ENCODE measurements around the gene MAEL.

DNA sequence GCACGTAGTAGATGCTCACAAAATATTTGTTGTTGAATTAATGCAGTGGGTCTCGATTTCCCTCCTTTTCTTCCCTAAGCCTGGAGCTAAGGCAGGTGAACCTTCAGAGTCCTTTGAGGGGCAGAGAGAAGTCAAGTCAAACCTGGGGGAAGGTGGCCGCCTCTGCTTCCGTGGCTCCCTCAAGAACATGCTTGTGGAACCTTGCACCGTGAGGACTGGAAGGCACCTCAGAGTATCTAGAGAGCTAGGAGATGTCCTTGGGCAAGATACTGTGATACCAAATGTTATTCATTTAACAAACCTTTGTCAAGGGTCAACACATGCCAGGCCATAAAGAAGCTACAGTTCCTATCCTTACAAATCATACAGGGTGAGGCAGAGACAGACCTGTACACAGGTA is 62.8 kb downstream of the MAEL start:
- TF ChIP-seq, protein P1, sequence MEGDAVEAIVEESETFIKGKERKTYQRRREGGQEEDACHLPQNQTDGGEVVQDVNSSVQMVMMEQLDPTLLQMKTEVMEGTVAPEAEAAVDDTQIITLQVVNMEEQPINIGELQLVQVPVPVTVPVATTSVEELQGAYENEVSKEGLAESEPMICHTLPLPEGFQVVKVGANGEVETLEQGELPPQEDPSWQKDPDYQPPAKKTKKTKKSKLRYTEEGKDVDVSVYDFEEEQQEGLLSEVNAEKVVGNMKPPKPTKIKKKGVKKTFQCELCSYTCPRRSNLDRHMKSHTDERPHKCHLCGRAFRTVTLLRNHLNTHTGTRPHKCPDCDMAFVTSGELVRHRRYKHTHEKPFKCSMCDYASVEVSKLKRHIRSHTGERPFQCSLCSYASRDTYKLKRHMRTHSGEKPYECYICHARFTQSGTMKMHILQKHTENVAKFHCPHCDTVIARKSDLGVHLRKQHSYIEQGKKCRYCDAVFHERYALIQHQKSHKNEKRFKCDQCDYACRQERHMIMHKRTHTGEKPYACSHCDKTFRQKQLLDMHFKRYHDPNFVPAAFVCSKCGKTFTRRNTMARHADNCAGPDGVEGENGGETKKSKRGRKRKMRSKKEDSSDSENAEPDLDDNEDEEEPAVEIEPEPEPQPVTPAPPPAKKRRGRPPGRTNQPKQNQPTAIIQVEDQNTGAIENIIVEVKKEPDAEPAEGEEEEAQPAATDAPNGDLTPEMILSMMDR (conservative IDR thresholded peaks at IDR 0.05; ENCODE audit: low read depth in 2 of 2) = no peak
- no peak for TF ChIP-seq POLR2AphosphoS5 (IDR thresholded peaks at IDR 0.05; ENCODE audit: low read depth)
- TF ChIP-seq, protein P2, sequence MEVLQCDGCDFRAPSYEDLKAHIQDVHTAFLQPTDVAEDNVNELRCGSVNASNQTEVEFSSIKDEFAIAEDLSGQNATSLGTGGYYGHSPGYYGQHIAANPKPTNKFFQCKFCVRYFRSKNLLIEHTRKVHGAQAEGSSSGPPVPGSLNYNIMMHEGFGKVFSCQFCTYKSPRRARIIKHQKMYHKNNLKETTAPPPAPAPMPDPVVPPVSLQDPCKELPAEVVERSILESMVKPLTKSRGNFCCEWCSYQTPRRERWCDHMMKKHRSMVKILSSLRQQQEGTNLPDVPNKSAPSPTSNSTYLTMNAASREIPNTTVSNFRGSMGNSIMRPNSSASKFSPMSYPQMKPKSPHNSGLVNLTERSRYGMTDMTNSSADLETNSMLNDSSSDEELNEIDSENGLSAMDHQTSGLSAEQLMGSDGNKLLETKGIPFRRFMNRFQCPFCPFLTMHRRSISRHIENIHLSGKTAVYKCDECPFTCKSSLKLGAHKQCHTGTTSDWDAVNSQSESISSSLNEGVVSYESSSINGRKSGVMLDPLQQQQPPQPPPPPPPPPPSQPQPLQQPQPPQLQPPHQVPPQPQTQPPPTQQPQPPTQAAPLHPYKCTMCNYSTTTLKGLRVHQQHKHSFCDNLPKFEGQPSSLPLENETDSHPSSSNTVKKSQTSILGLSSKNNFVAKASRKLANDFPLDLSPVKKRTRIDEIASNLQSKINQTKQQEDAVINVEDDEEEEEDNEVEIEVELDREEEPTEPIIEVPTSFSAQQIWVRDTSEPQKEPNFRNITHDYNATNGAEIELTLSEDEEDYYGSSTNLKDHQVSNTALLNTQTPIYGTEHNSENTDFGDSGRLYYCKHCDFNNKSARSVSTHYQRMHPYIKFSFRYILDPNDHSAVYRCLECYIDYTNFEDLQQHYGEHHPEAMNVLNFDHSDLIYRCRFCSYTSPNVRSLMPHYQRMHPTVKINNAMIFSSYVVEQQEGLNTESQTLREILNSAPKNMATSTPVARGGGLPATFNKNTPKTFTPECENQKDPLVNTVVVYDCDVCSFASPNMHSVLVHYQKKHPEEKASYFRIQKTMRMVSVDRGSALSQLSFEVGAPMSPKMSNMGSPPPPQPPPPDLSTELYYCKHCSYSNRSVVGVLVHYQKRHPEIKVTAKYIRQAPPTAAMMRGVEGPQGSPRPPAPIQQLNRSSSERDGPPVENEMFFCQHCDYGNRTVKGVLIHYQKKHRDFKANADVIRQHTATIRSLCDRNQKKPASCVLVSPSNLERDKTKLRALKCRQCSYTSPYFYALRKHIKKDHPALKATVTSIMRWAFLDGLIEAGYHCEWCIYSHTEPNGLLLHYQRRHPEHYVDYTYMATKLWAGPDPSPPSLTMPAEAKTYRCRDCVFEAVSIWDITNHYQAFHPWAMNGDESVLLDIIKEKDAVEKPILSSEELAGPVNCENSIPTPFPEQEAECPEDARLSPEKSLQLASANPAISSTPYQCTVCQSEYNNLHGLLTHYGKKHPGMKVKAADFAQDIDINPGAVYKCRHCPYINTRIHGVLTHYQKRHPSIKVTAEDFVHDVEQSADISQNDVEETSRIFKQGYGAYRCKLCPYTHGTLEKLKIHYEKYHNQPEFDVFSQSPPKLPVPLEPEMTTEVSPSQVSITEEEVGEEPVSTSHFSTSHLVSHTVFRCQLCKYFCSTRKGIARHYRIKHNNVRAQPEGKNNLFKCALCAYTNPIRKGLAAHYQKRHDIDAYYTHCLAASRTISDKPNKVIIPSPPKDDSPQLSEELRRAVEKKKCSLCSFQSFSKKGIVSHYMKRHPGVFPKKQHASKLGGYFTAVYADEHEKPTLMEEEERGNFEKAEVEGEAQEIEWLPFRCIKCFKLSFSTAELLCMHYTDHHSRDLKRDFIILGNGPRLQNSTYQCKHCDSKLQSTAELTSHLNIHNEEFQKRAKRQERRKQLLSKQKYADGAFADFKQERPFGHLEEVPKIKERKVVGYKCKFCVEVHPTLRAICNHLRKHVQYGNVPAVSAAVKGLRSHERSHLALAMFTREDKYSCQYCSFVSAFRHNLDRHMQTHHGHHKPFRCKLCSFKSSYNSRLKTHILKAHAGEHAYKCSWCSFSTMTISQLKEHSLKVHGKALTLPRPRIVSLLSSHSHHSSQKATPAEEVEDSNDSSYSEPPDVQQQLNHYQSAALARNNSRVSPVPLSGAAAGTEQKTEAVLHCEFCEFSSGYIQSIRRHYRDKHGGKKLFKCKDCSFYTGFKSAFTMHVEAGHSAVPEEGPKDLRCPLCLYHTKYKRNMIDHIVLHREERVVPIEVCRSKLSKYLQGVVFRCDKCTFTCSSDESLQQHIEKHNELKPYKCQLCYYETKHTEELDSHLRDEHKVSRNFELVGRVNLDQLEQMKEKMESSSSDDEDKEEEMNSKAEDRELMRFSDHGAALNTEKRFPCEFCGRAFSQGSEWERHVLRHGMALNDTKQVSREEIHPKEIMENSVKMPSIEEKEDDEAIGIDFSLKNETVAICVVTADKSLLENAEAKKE (CRISPR knock-in tag; IDR thresholded peaks at IDR 0.05) = no peak
